Keratinocyte (primary cell): ENCODE results near the gene CEP164. TPM values are rescaled to one million over a fixed set of nuclear protein-coding genes. Genes with fewer than 3 reads are reported as not detected.

Experiments
- DNase-seq: peaks from one replicate; pipeline ENCODE4 v3.0.0-alpha.2; 2011; ENCODE audit warnings: low read depth, missing footprints, low spot score
- FAIRE-seq: peaks from 2 replicates; lab custom pipeline; 2011; peaks lifted over from hg19 to GRCh38; lab: Jason Lieb, UNC
- H2AFZ ChIP-seq: 2 replicates; pipeline ENCODE4 v1.6.0; 2012; ENCODE audit warnings: low read length, control low read depth, inconsistent platforms; ENCODE audit not compliant: control insufficient read depth
- H3K27ac ChIP-seq: 2 replicates; pipeline ENCODE4 v1.5.1; 2011; ENCODE audit warnings: low read length; ENCODE audit not compliant: control insufficient read depth, insufficient read depth
- H3K27me3 ChIP-seq: 3 replicates; pipeline ENCODE4 v1.6.0; 2011; ENCODE audit warnings: low read length; ENCODE audit not compliant: control insufficient read depth, insufficient read depth; ENCODE audit errors: extremely low read depth
- H3K36me3 ChIP-seq, 2 experiments: 2 replicates in 1 of 2; 3 replicates in 1 of 2; pipeline ENCODE4 v1.5.1; 2011; ENCODE audit warnings: low read length in 2 of 2, mild to moderate bottlenecking in 1 of 2; ENCODE audit not compliant: control insufficient read depth in 2 of 2, insufficient read depth in 2 of 2; ENCODE audit errors: extremely low read depth in 1 of 2
- H3K4me1 ChIP-seq: 3 replicates; pipeline ENCODE4 v1.5.1; 2011; ENCODE audit warnings: low read length; ENCODE audit not compliant: control insufficient read depth, insufficient read depth; ENCODE audit errors: extremely low read depth
- H3K4me2 ChIP-seq: 3 replicates; pipeline ENCODE4 v1.6.0; 2011; ENCODE audit warnings: low read depth, low read length; ENCODE audit not compliant: control insufficient read depth, insufficient read depth; ENCODE audit errors: extremely low read depth
- H3K4me3 ChIP-seq, 3 experiments: fragments of 200-600 bp in 1 of 3; sonication (generic) in 1 of 3; 2 replicates in 2 of 3; 3 replicates in 1 of 3; pipeline ENCODE4 v1.5.1; 2011 to 2016; ENCODE audit warnings: low read length in 3 of 3, mild to moderate bottlenecking in 3 of 3, control low read depth in 2 of 3, inconsistent platforms in 1 of 3, low read depth in 1 of 3, mixed read lengths in 1 of 3, mixed run types in 1 of 3, moderate library complexity in 1 of 3; ENCODE audit not compliant: control insufficient read depth in 2 of 3, insufficient read depth in 2 of 3; ENCODE audit errors: extremely low read depth in 1 of 3
- H3K79me2 ChIP-seq: 2 replicates; pipeline ENCODE4 v1.6.0; 2012; ENCODE audit warnings: low read length; ENCODE audit not compliant: control insufficient read depth, insufficient read depth
- H3K9ac ChIP-seq: 3 replicates; pipeline ENCODE4 v1.6.0; 2011; ENCODE audit warnings: low read length; ENCODE audit not compliant: control insufficient read depth, insufficient read depth; ENCODE audit errors: extremely low read depth
- H3K9me1 ChIP-seq: 3 replicates; pipeline ENCODE4 v1.6.0; 2011; ENCODE audit warnings: low read length; ENCODE audit not compliant: control insufficient read depth, insufficient read depth; ENCODE audit errors: extremely low read depth
- H3K9me3 ChIP-seq: 2 replicates; pipeline ENCODE4 v1.5.1; 2012; ENCODE audit warnings: low read depth, low read length; ENCODE audit not compliant: control insufficient read depth
- H4K20me1 ChIP-seq: 3 replicates; pipeline ENCODE4 v1.6.0; 2011; ENCODE audit warnings: low read length; ENCODE audit not compliant: control insufficient read depth, insufficient read depth; ENCODE audit errors: extremely low read depth
- CTCF ChIP-seq, 3 experiments: IDR thresholded peaks in 1 of 3; conservative IDR thresholded peaks in 1 of 3; optimal IDR thresholded peaks in 1 of 3; 2 replicates in 2 of 3; 3 replicates in 1 of 3; pipeline versions ENCODE3 to v1.5.1; 2011; ENCODE audit warnings: low read length in 3 of 3, mild to moderate bottlenecking in 3 of 3, moderate library complexity in 2 of 3, control low read depth in 1 of 3, inconsistent platforms in 1 of 3; ENCODE audit not compliant: insufficient read depth in 2 of 3; ENCODE audit errors: extremely low read depth in 1 of 3
- EZH2 ChIP-seq: IDR thresholded peaks from one replicate; pipeline ENCODE4 v1.6.1; 2012; ENCODE audit warnings: inconsistent platforms, mild to moderate bottlenecking, low read length, moderate library complexity
- dilution Hi-C: fragments of 300-500 bp; cut with MboI; formaldehyde crosslinking; loops from one replicate; pipeline ENCODE4 v1.7.0; 2020; ENCODE audit warnings: low sequenced_read_pairs; ENCODE audit not compliant: extremely low pct_ligation_motif_present
- polyA plus RNA-seq, 5 experiments: library from polyadenylated mRNA; depleted of rRNA in 3 of 5; stranded (reverse) in 3 of 5; stranded (forward) in 1 of 5; unstranded in 1 of 5; fragments of >200 nt; gene quantifications; 1 replicate in 1 of 5; 2 replicates in 3 of 5; 3 replicates in 1 of 5; pipeline versions ENCODE4 v1.2.1 to v1.2.3, GENCODE V29; 2011 to 2012; ENCODE audit warnings: missing spikeins in 2 of 5, low read depth in 1 of 5, low replicate concordance in 1 of 5

The CEP164 gene
- polyA plus RNA-seq, 1 donor (not counting 4 experiments of a cell fraction or from before 2014, with no cell fraction given) = 15.1 TPM

GRCh38 chr11:117441146-117441975, 113.7 kb downstream of the CEP164 start:
- dilution Hi-C loops = loop anchor here (25.0 kb wide), 1 partner anchor 371 kb away; the partner anchor contains the start of gene FXYD2
- Histone ChIP-seq H3K9me1 (no peaks in the 10 kb centered on the region), H3K9ac (no peak overlapping the region), H2AFZ (no peak overlapping the region), H3K4me3 (no peak overlapping the region), H3K79me2 (no peaks in the 10 kb centered on the region), H3K27ac (no peak overlapping the region), H3K4me1 (no peaks in the 10 kb centered on the region), H3K9me3 (no peaks in the 10 kb centered on the region), H3K36me3 (no peaks in the 10 kb centered on the region), H3K27me3 (peaks cover 36% of the 10 kb centered on the region), H4K20me1 (no peaks in the 10 kb centered on the region), H3K4me2 (no peak overlapping the region)
- DNase-seq = no peak
- FAIRE-seq = no peak
- TF ChIP-seq CTCF (optimal IDR thresholded peaks at IDR 0.05 in 1 of 3, IDR thresholded peaks at IDR 0.05 in 1 of 3, conservative IDR thresholded peaks at IDR 0.05 in 1 of 3; ENCODE audit: extremely low read depth in 1 of 3, insufficient read depth in 2 of 3, low read length in 3 of 3) = no peak
- no peak for TF ChIP-seq EZH2

GRCh38 chr11:117442049-117442868, 114.6 kb downstream of the CEP164 start:
- no peak overlapping the region for H3K9ac ChIP-seq
- DNase-seq = no peak
- no peaks in the 10 kb centered on the region for H3K9me3 ChIP-seq
- H3K9me1 ChIP-seq = no peaks in the 10 kb centered on the region
- H3K36me3 ChIP-seq = no peaks in the 10 kb centered on the region
- no peaks in the 10 kb centered on the region for H4K20me1 ChIP-seq
- H3K79me2 ChIP-seq = no peaks in the 10 kb centered on the region
- no peak overlapping the region for H3K4me3 ChIP-seq
- dilution Hi-C loops = loop anchor here (25.0 kb wide), 1 partner anchor 370 kb away; the partner anchor contains the start of gene FXYD2
- no peak overlapping the region for H3K27ac ChIP-seq
- no peak overlapping the region for H2AFZ ChIP-seq
- H3K4me1 ChIP-seq = no peaks in the 10 kb centered on the region
- peaks cover 36% of the 10 kb centered on the region for H3K27me3 ChIP-seq
- no peak overlapping the region for H3K4me2 ChIP-seq
- TF ChIP-seq EZH2 (no peak), CTCF (optimal IDR thresholded peaks at IDR 0.05 in 1 of 3, IDR thresholded peaks at IDR 0.05 in 1 of 3, conservative IDR thresholded peaks at IDR 0.05 in 1 of 3; ENCODE audit: extremely low read depth in 1 of 3, insufficient read depth in 2 of 3, low read length in 3 of 3) (no peak)
- no peak for FAIRE-seq
